HCT116 (cell line): Measurements from ENCODE around the gene PAX5. TPM values are rescaled to one million over a fixed set of nuclear protein-coding genes. Genes with fewer than 3 reads are reported as not detected.

Source experiments
- ATAC-seq: fragments of 200-7000 bp; cut with Tn5 transposase; 2 replicates; pipeline ENCODE4 v1.9.1; 2020; ENCODE audit warnings: mild to moderate bottlenecking, moderate library complexity
- BruUV-seq: library from RNA; stranded (reverse); fragments of 400-500 nt; replicated peaks from 2 replicates; lab custom pipeline; 2021; lab: Mats Ljungman, UMichigan
- CTCF ChIA-PET: fragments of 300-600 bp; sonication (Branson Sonifier 250); formaldehyde crosslinking; loops from one replicate; lab custom pipeline; 2021; ENCODE audit warnings: antibody characterized with exemption; lab: Charles Lee
- POLR2A ChIA-PET: fragments of 300-600, 350-600 bp; sonication (Branson Sonifier 250); formaldehyde crosslinking; loops from one replicate; lab custom pipeline; 2021; ENCODE audit warnings: antibody characterized with exemption; lab: Charles Lee
- RAD21 ChIA-PET, 2 experiments: fragments of 300-600 bp; sonication (Branson Sonifier 250); formaldehyde crosslinking; loops; one replicate each; lab custom pipeline; 2023; ENCODE audit warnings: low total read pairs in 2 of 2; ENCODE audit not compliant: uncharacterized antibody in 2 of 2, unreplicated experiment in 2 of 2, low non-redundant PET in 1 of 2; lab: Charles Lee
- DNase-seq: peaks from one replicate; pipeline ENCODE4 v3.0.0-alpha.2; 2010; ENCODE audit warnings: low read depth, low spot score
- H2AFZ ChIP-seq: fragments of 200-600 bp; shearing (Covaris generic), sonication (generic); 2 replicates; pipeline ENCODE4 v1.6.1; 2017; ENCODE audit warnings: low read depth, mixed run types, mixed read lengths, antibody characterized with exemption, low read length; ENCODE audit not compliant: poor library complexity, severe bottlenecking
- H3K27ac ChIP-seq: 2 replicates; pipeline ENCODE4 v1.5.1; 2012; ENCODE audit warnings: low read depth, low read length
- H3K27me3 ChIP-seq: fragments of 200-600 bp; sonication (generic); 2 replicates; pipeline ENCODE4 v1.6.1; 2016; ENCODE audit warnings: mixed run types, low read length, mixed read lengths; ENCODE audit not compliant: insufficient read depth
- H3K36me3 ChIP-seq, 2 experiments: fragments of 200-500 bp in 1 of 2; fragments of 200-600 bp in 1 of 2; sonication (Bioruptor generic) in 1 of 2; sonication (generic) in 1 of 2; 2 replicates each; pipeline versions ENCODE4 v1.5.1 to v1.6.1; 2014 to 2016; ENCODE audit warnings: low read length in 2 of 2, inconsistent platforms in 1 of 2, mixed read lengths in 1 of 2, mixed run types in 1 of 2; ENCODE audit not compliant: insufficient read depth in 2 of 2, control insufficient read depth in 1 of 2
- H3K4me1 ChIP-seq, 2 experiments: fragments of 200-600 bp in 1 of 2; sonication (generic) in 1 of 2; 2 replicates each; pipeline versions ENCODE4 v1.5.1 to v1.6.1; 2012 to 2017; ENCODE audit warnings: low read length in 2 of 2, inconsistent platforms in 1 of 2, mild to moderate bottlenecking in 1 of 2, mixed read lengths in 1 of 2, mixed run types in 1 of 2, moderate library complexity in 1 of 2; ENCODE audit not compliant: insufficient read depth in 2 of 2, control insufficient read depth in 1 of 2
- H3K4me2 ChIP-seq: fragments of 200-600 bp; sonication (generic); 2 replicates; pipeline ENCODE4 v1.6.1; 2017; ENCODE audit warnings: mixed run types, low read length, mixed read lengths
- H3K4me3 ChIP-seq, 2 experiments: fragments of 200-600 bp in 1 of 2; sonication (generic) in 1 of 2; replicated peaks in 1 of 2; 2 replicates each; pipeline ENCODE4 v1.5.1; 2011 to 2016; ENCODE audit warnings: low read length in 2 of 2, control low read depth in 1 of 2, low read depth in 1 of 2, mild to moderate bottlenecking in 1 of 2, mixed read lengths in 1 of 2, mixed run types in 1 of 2
- H3K79me2 ChIP-seq: fragments of 200-600 bp; sonication (generic); 2 replicates; pipeline ENCODE4 v1.6.1; 2017; ENCODE audit warnings: mild to moderate bottlenecking, mixed run types, low read length, moderate library complexity, mixed read lengths; ENCODE audit not compliant: insufficient read depth
- H3K9ac ChIP-seq: fragments of 200-600 bp; sonication (generic); 2 replicates; pipeline ENCODE4 v1.6.1; 2016; ENCODE audit warnings: low read length, mixed read lengths
- H3K9me2 ChIP-seq: fragments of 200-600 bp; sonication (generic), shearing (Covaris generic); 2 replicates; pipeline ENCODE4 v1.6.1; 2017; ENCODE audit warnings: mixed run types, mild to moderate bottlenecking, moderate library complexity; ENCODE audit not compliant: insufficient read depth
- H3K9me3 ChIP-seq, 2 experiments: fragments of 200-500 bp in 1 of 2; fragments of 200-600 bp in 1 of 2; sonication (Bioruptor generic) in 1 of 2; sonication (generic) in 1 of 2; 2 replicates each; pipeline ENCODE4 v1.6.1; 2014 to 2017; ENCODE audit warnings: low read length in 2 of 2, mixed read lengths in 2 of 2, inconsistent platforms in 1 of 2, low read depth in 1 of 2, mild to moderate bottlenecking in 1 of 2, mixed run types in 1 of 2, moderate library complexity in 1 of 2; ENCODE audit not compliant: control insufficient read depth in 1 of 2, insufficient read depth in 1 of 2
- H4K20me1 ChIP-seq: fragments of 200-600 bp; sonication (generic), shearing (Covaris generic); 2 replicates; pipeline ENCODE4 v1.6.1; 2017; ENCODE audit warnings: mixed run types, mild to moderate bottlenecking, moderate library complexity; ENCODE audit not compliant: insufficient read depth
- ATF3 ChIP-seq: IDR thresholded peaks from 2 replicates; pipeline ENCODE4 v1.6.1; 2012
- ELF1 ChIP-seq: IDR thresholded peaks from 2 replicates; pipeline ENCODE4 v1.6.1; 2012; ENCODE audit warnings: low read depth, borderline replicate concordance
- JUND ChIP-seq: IDR thresholded peaks from 2 replicates; pipeline ENCODE4 v1.6.1; 2012
- MAX ChIP-seq: IDR thresholded peaks from 2 replicates; pipeline ENCODE4 v1.6.1; 2012
- POLR2A ChIP-seq: IDR thresholded peaks from 2 replicates; pipeline ENCODE4 v1.7.0; 2011; ENCODE audit warnings: borderline replicate concordance; ENCODE audit not compliant: insufficient read depth, insufficient read length; ENCODE audit errors: extremely low read depth
- POLR2AphosphoS5 ChIP-seq: IDR thresholded peaks from 2 replicates; pipeline ENCODE4 v1.6.1; 2011; ENCODE audit warnings: mild to moderate bottlenecking, low read depth, low read length, moderate library complexity
- REST ChIP-seq: IDR thresholded peaks from 2 replicates; pipeline ENCODE4 v1.6.1; 2012; ENCODE audit warnings: low read depth
- SRF ChIP-seq: IDR thresholded peaks from 2 replicates; pipeline ENCODE4 v1.6.1; 2012; ENCODE audit warnings: low read depth
- intact Hi-C: fragments of 100-400 bp; cut with micrococcal nuclease; formaldehyde crosslinking; loops from 2 replicates; pipeline ENCODE4 v1.10.0; 2022
- total RNA-seq: library from RNA; stranded (reverse); gene quantifications from one replicate; pipeline ENCODE4 v1.2.1, GENCODE V29; 2021; ENCODE audit not compliant: unreplicated experiment
- TF ChIP-seq, protein P1 (sequence below): IDR thresholded peaks from 2 replicates; pipeline ENCODE4 v1.6.1; 2011; ENCODE audit warnings: mild to moderate bottlenecking, low read length, moderate library complexity; ENCODE audit not compliant: insufficient replicate concordance; ENCODE audit errors: extremely low read depth

Gene PAX5
- total RNA-seq, 1 experiment from 2014 or later: 0.17 TPM

DNA sequence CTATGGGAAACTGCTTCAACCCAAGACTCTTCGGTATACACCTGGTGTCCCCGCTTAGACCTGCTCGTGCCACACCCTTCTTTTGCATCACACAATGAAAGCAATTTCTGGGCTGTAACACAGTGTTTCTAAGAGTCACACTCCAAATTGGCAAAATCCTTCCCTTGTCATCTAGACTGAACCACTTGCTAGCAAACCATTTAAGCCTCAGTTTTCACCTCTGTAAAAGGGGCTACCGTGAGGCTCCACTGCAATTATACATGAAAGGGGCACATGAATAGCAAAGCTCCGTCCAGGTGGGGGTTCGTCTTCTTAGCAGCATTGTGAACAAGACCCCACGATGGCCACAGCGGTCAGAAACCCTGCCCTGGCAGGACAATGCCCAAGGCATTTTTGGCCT is 166.8 kb downstream of the PAX5 start:
- Histone ChIP-seq H3K4me3 (no peak overlapping the region), H3K9me3 (no peaks in the 10 kb centered on the region), H3K9ac (no peak overlapping the region), H3K36me3 (no peaks in the 10 kb centered on the region), H3K4me1 (no peaks in the 10 kb centered on the region; a peak in 1 of 4 replicates), H3K4me2 (no peak overlapping the region), H3K27me3 (peaks cover 12% of the 10 kb centered on the region), H3K9me2 (no peaks in the 10 kb centered on the region), H2AFZ (no peak overlapping the region), H4K20me1 (no peaks in the 10 kb centered on the region), H3K79me2 (no peaks in the 10 kb centered on the region), H3K27ac (no peak overlapping the region)
- DNase-seq: no peak
- intact Hi-C loops: no loop called here
- no TSS peak for BruUV-seq
- CTCF ChIA-PET: no interaction called here
- RAD21 ChIA-PET: no interaction called here
- no peak for ATAC-seq
- no peak for TF ChIP-seq ELF1
- no peak for TF ChIP-seq POLR2A
- TF ChIP-seq, protein P1, sequence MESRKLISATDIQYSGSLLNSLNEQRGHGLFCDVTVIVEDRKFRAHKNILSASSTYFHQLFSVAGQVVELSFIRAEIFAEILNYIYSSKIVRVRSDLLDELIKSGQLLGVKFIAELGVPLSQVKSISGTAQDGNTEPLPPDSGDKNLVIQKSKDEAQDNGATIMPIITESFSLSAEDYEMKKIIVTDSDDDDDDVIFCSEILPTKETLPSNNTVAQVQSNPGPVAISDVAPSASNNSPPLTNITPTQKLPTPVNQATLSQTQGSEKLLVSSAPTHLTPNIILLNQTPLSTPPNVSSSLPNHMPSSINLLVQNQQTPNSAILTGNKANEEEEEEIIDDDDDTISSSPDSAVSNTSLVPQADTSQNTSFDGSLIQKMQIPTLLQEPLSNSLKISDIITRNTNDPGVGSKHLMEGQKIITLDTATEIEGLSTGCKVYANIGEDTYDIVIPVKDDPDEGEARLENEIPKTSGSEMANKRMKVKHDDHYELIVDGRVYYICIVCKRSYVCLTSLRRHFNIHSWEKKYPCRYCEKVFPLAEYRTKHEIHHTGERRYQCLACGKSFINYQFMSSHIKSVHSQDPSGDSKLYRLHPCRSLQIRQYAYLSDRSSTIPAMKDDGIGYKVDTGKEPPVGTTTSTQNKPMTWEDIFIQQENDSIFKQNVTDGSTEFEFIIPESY: no peak
- TF ChIP-seq MAX: no peak
- TF ChIP-seq JUND: no peak
- no peak for TF ChIP-seq SRF
- no peak for TF ChIP-seq REST
- TF ChIP-seq POLR2AphosphoS5: no peak
- TF ChIP-seq ATF3: no peak
- POLR2A ChIA-PET: no interaction called here
